Fibroblast of villous mesenchyme (primary cell): ENCODE results near the gene CD96. TPM values are rescaled to one million over a fixed set of nuclear protein-coding genes. Genes with fewer than 3 reads are reported as not detected.

Experiments used
- DNase-seq: peaks from one replicate; pipeline ENCODE4 v3.0.0-alpha.2; 2010; ENCODE audit warnings: low read depth
- H3K4me3 ChIP-seq: 2 replicates; pipeline ENCODE4 v1.5.1; 2011; ENCODE audit warnings: low read depth, mild to moderate bottlenecking, low read length
- CTCF ChIP-seq: IDR thresholded peaks from 2 replicates; pipeline ENCODE4 v1.5.1; 2012; ENCODE audit warnings: low read depth, mild to moderate bottlenecking, low read length; ENCODE audit not compliant: insufficient read depth
- total RNA-seq: library from RNA; depleted of rRNA; stranded (reverse); fragments of >200 nt; gene quantifications from 2 replicates; pipeline ENCODE4 v1.2.3, GENCODE V29; 2012

Gene CD96
- total RNA-seq, 1 donor = not detected

GRCh38 chr3:111582120-111582474 lies 40.1 kb downstream of the CD96 start:
- peak; percentile 65 for DNase-seq
- no peak overlapping the region for H3K4me3 ChIP-seq

GRCh38 chr3:111584744-111585143 lies 42.7 kb downstream of the CD96 start:
- no peak for DNase-seq
- no peak overlapping the region for H3K4me3 ChIP-seq
- TF ChIP-seq CTCF = no peak

More at GRCh38 chr3:111582120-111582474, 40.1 kb downstream of the CD96 start:
- TF ChIP-seq CTCF = no peak

- no peak overlapping the region for H3K4me3 ChIP-seq
- no peak for TF ChIP-seq CTCF
- DNase-seq = no peak
Measured at GRCh38 chr3:111585217-111585616, 43.2 kb downstream of the CD96 start.

GRCh38 chr3:111588527-111588926 lies 46.5 kb downstream of the CD96 start:
- H3K4me3 ChIP-seq = no peak overlapping the region
- DNase-seq = no peak
- TF ChIP-seq CTCF = no peak

GRCh38 chr3:111589303-111590142 lies 47.5 kb downstream of the CD96 start:
- no peak for DNase-seq
- no peak overlapping the region for H3K4me3 ChIP-seq
- TF ChIP-seq CTCF = no peak

GRCh38 chr3:111590143-111590491 lies 48.1 kb downstream of the CD96 start:
- H3K4me3 ChIP-seq = no peak overlapping the region
- no peak for TF ChIP-seq CTCF
- DNase-seq = no peak

- H3K4me3 ChIP-seq = no peak overlapping the region
- DNase-seq = peak; percentile 22
- TF ChIP-seq CTCF = no peak
Measured at GRCh38 chr3:111591555-111591954, 49.6 kb downstream of the CD96 start.
